Colonic mucosa (tissue), 4 donors: ENCODE measurements around the gene ERBB4. TPM values are rescaled to one million over a fixed set of nuclear protein-coding genes. Genes with fewer than 3 reads are reported as not detected.

Source experiments
- DNase-seq: peaks from one replicate; pipeline ENCODE4 v3.0.0-alpha.2; 2020
- H3K27ac ChIP-seq: fragments of 200-600 bp; one replicate; pipeline ENCODE4 v1.8.0; 2021
- H3K27me3 ChIP-seq: fragments of 200-600 bp; one replicate; pipeline ENCODE4 v1.8.0; 2021
- H3K36me3 ChIP-seq: fragments of 200-600 bp; one replicate; pipeline ENCODE4 v1.8.0; 2021
- H3K4me1 ChIP-seq: fragments of 200-600 bp; one replicate; pipeline ENCODE4 v1.8.0; 2021; ENCODE audit warnings: mild to moderate bottlenecking
- H3K4me3 ChIP-seq: fragments of 200-600 bp; one replicate; pipeline ENCODE4 v1.8.0; 2021
- H3K9ac ChIP-seq, 2 donors: one replicate each; pipeline ENCODE4 v1.7.0; 2013; ENCODE audit warnings: control low read depth in 2 of 2, low read depth in 2 of 2, low read length in 2 of 2
- H3K9me3 ChIP-seq: fragments of 200-600 bp; one replicate; pipeline ENCODE4 v1.8.0; 2021
- intact Hi-C: fragments of 100-400 bp; cut with DNase I; formaldehyde crosslinking; loops from one replicate; pipeline ENCODE4 v1.14.1; 2022
- total RNA-seq, 2 donors: library from RNA; stranded (reverse); fragmentation: NEBNext Ultra II Directional in 1 of 2; extraction: Animal tissue kit (Norgen Biotek cat#: 25700) in 1 of 2; gene quantifications; one replicate each; pipeline ENCODE4 v1.2.1, GENCODE V29; 2021
- TF ChIP-seq, protein P1 (sequence below): fragments of 200-600 bp; IDR thresholded peaks from one replicate; pipeline ENCODE4 v1.8.0; 2022; ENCODE audit warnings: antibody characterized with exemption, mild to moderate bottlenecking
- donor health status: healthy.
- donor health status: DM: no; HTN: no; CAD: no.
- donor health status: DM: no; HTN: no; CAD: no.

The ERBB4 gene
- total RNA-seq, 2 donors from 2014 or later: 0.05 to 0.07 TPM

DNA sequence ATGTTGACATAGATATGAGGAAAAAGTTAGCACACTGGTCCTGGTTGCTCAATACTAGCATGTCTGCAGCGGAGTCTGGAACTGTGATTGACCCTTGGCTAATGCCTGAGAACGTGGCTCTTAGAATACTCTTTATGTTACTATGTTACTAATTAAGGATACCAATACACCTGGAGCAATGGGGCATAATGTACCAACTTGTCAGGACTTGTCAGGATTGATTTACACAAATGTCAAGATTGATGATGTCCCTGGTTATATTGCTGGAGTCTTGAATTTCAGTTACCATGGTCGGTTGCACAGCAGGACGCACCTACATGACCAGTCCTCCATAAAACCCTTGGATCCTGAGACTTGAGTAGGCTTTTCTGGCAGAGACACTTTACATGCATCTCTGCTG is 1171.3 kb downstream of the ERBB4 start:
- Histone ChIP-seq H3K27me3 (no peaks in the 10 kb centered on the region), H3K9me3 (no peaks in the 10 kb centered on the region), H3K36me3 (no peaks in the 10 kb centered on the region), H3K4me1 (no peaks in the 10 kb centered on the region), H3K4me3 (no peak overlapping the region), H3K27ac (no peak overlapping the region), H3K9ac (no peak overlapping the region)
- TF ChIP-seq, protein P1, sequence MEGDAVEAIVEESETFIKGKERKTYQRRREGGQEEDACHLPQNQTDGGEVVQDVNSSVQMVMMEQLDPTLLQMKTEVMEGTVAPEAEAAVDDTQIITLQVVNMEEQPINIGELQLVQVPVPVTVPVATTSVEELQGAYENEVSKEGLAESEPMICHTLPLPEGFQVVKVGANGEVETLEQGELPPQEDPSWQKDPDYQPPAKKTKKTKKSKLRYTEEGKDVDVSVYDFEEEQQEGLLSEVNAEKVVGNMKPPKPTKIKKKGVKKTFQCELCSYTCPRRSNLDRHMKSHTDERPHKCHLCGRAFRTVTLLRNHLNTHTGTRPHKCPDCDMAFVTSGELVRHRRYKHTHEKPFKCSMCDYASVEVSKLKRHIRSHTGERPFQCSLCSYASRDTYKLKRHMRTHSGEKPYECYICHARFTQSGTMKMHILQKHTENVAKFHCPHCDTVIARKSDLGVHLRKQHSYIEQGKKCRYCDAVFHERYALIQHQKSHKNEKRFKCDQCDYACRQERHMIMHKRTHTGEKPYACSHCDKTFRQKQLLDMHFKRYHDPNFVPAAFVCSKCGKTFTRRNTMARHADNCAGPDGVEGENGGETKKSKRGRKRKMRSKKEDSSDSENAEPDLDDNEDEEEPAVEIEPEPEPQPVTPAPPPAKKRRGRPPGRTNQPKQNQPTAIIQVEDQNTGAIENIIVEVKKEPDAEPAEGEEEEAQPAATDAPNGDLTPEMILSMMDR: no peak
- intact Hi-C loops: no loop called here
- DNase-seq: no peak

DNA sequence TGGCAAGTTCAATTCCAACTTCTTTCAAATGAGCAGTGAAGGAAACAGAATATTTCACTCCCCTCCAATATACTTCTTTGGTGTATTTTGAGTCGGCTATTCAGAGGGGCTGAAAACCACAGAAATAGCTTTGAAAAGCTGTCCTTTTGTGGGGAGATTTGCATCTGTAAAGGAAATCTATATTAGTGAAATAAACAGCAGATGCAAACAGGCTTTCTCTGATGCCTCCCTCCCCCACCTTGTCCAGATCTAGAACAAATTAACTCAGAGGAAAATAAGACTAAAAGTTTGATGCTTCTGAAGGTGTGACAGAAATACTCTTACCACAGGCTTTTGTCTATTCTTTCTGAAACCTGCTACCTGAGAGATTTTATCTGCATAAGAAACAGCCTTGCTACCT is 1173.7 kb downstream of the ERBB4 start:
- no peak overlapping the region for H3K9ac ChIP-seq
- no peaks in the 10 kb centered on the region for H3K9me3 ChIP-seq
- intact Hi-C loops: no loop called here
- TF ChIP-seq, protein P1: no peak
- H3K27me3 ChIP-seq: no peaks in the 10 kb centered on the region
- H3K27ac ChIP-seq: no peak overlapping the region
- H3K4me3 ChIP-seq: no peak overlapping the region
- DNase-seq: no peak
- no peaks in the 10 kb centered on the region for H3K36me3 ChIP-seq
- no peaks in the 10 kb centered on the region for H3K4me1 ChIP-seq

DNA sequence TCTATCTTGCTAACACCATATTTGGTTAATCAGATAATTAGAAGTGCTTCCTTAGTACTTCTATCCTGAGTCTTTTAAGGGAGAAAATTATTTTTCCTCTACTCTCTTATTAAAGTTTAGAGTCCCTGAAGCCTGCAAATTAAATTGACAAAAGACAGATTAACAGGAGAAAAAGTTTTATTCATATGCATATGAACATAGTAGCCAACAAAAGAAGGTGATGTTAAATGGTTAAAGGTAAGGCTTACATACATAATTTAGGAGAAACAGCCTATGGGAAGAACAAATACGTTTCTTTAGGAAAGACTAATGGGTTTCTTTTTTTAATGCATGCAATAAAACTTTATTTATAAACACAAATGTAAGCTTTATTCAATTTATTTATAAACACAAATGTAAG is 1177.2 kb downstream of the ERBB4 start:
- Histone ChIP-seq H3K27me3 (no peaks in the 10 kb centered on the region), H3K27ac (no peak overlapping the region)

DNA sequence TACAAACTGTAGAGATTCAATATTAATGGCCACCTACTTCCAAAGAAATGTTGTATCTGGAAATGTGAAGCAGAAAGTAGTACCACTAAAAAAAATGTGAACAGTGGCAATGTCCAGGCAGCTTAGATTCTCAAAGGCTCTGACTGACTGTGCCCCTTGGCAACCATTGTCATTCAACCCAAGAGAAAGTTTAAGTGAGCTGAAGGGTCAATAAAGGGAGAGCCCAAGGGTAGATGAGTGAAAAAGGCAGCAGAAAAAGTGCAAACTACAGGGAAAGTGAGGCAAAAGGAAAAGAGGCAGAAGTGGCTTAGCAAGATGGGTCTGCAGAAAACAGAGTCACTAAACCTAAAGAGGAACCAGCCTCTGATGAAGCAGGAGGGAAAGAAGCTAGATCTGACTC is 1179.3 kb downstream of the ERBB4 start:
- no peaks in the 10 kb centered on the region for H3K9me3 ChIP-seq
- no peaks in the 10 kb centered on the region for H3K4me1 ChIP-seq
- DNase-seq: no peak
- intact Hi-C loops: no loop called here
- H3K27me3 ChIP-seq: no peaks in the 10 kb centered on the region
- no peaks in the 10 kb centered on the region for H3K36me3 ChIP-seq
- no peak overlapping the region for H3K27ac ChIP-seq
- H3K9ac ChIP-seq: no peak overlapping the region
- TF ChIP-seq, protein P1: no peak
- H3K4me3 ChIP-seq: no peak overlapping the region

More for the DNA sequence above, 1177.2 kb downstream of the ERBB4 start:
- Histone ChIP-seq H3K9me3 (no peaks in the 10 kb centered on the region), H3K4me3 (no peak overlapping the region), H3K9ac (no peak overlapping the region), H3K36me3 (no peaks in the 10 kb centered on the region), H3K4me1 (no peaks in the 10 kb centered on the region)
- TF ChIP-seq, protein P1: no peak
- intact Hi-C loops: no loop called here
- DNase-seq: no peak

DNA sequence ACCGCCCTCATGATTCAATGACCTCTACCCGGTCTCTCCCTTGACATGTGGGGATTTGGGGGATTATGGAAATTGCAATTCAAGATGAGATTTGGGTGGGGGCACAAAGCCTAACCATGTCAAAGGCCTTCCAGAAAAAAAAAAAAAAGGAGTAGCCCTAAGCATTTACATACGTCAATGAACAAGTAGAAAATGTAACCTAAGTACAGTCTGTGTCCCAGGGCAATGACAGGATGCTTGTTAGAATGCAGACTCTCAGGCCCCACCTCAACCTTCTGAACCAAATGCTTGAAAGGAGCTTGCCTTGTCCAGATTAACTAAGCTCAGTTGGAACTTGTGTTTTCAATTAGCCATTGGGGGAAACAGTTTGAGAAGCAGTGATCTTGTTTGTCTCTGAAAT is 1180.1 kb downstream of the ERBB4 start:
- no peaks in the 10 kb centered on the region for H3K9me3 ChIP-seq
- no peaks in the 10 kb centered on the region for H3K36me3 ChIP-seq
- no peak overlapping the region for H3K4me3 ChIP-seq
- H3K27ac ChIP-seq: no peak overlapping the region
- TF ChIP-seq, protein P1: no peak
- intact Hi-C loops: no loop called here
- H3K27me3 ChIP-seq: no peaks in the 10 kb centered on the region
- H3K4me1 ChIP-seq: no peaks in the 10 kb centered on the region
- no peak overlapping the region for H3K9ac ChIP-seq
- no peak for DNase-seq

DNA sequence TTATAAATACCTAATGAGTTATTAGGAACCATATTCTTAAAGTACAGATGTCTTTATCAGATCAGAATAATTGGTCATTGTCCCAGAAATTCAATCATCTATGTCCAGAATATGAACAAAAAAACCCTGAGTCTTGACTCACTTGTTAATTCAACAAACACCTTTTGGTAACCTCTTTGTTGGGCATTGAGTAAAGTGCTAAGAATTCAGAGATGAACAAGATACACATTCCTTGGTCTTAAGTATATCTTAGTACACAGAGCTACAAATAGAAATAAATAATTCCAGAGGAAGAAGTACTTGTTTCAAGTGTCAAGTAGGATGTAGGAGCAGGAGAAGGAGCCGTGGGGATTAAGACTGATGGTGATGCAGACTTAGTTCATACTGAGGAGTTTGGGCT is 1184.1 kb downstream of the ERBB4 start:
- intact Hi-C loops: no loop called here
- no peaks in the 10 kb centered on the region for H3K9me3 ChIP-seq
- H3K27me3 ChIP-seq: no peaks in the 10 kb centered on the region
- TF ChIP-seq, protein P1: no peak
- no peak overlapping the region for H3K27ac ChIP-seq
- H3K36me3 ChIP-seq: no peaks in the 10 kb centered on the region
- no peak for DNase-seq
- no peak overlapping the region for H3K4me3 ChIP-seq
- H3K4me1 ChIP-seq: no peaks in the 10 kb centered on the region
- H3K9ac ChIP-seq: no peak overlapping the region
